ENCODE data around the gene ZSWIM6.

The ZSWIM6 gene

DNA sequence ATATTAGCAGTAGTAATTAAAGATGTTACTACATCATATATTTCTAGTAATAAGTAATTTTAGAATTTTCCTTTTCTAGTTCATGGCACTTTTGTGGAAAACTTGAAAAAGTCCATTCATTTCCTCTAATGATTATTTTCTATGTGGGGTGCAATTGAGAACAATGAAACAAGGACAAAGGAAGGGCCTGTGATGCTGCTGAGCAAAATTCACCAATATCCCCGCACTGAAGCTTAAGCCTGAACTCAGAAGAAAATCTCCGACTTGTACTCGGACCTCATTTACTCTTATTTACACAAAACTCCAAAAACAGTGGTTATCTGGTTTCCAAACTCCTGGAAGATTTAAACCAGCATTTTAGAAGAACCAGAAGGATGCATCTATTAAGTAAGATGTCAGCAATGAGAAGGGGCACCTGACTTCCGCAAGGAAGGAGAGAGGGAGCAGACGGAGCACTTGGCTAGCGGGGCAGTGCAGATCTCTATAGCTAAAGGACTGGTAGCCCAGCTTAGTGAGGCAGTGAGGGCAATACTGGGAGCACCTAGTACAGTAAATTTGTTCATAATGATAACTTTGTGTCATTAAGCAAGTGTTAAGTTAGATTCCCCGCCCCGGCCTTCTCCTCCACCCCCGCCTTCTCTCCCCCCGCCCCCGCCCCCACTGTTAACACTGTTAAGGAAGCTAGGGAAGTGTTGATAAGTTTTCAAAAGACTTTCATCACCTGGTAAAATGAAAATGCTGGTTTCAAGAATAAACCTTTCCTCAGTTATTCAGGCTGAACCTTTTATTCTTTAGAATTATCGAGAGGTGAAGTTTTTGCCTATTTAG lies 123.3 kb downstream of the ZSWIM6 start:
- H3K27ac ChIP-seq, result no peak overlapping the region

DNA sequence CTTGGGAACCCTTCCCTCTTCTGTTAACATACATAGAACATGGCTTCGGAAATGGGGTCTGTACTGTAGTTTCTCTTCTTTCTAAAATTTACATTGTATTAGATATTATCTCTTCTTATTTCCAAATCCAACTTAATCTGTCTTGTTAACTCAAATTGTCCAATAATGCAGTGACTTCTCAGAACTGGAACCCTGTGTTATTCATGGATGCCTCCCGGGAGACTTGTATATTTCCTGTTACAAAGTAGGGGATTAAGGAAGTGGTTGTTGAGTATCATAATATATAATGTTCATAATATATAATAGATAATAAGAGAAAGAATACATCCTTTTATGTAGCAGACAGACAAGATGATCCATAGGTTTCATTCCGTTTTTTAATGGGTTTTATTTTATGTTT lies 128.4 kb downstream of the ZSWIM6 start:
- no peak for TF ChIP-seq ZFX (IDR thresholded peaks at IDR 0.05)
- TF ChIP-seq, protein P1, sequence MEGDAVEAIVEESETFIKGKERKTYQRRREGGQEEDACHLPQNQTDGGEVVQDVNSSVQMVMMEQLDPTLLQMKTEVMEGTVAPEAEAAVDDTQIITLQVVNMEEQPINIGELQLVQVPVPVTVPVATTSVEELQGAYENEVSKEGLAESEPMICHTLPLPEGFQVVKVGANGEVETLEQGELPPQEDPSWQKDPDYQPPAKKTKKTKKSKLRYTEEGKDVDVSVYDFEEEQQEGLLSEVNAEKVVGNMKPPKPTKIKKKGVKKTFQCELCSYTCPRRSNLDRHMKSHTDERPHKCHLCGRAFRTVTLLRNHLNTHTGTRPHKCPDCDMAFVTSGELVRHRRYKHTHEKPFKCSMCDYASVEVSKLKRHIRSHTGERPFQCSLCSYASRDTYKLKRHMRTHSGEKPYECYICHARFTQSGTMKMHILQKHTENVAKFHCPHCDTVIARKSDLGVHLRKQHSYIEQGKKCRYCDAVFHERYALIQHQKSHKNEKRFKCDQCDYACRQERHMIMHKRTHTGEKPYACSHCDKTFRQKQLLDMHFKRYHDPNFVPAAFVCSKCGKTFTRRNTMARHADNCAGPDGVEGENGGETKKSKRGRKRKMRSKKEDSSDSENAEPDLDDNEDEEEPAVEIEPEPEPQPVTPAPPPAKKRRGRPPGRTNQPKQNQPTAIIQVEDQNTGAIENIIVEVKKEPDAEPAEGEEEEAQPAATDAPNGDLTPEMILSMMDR (conservative IDR thresholded peaks at IDR 0.05), result no peak
- H3K27ac ChIP-seq, result no peak overlapping the region

More for the DNA sequence above, 123.3 kb downstream of the ZSWIM6 start:
- TF ChIP-seq, protein P1 (conservative IDR thresholded peaks at IDR 0.05), result no peak
- TF ChIP-seq ZFX (IDR thresholded peaks at IDR 0.05), result no peak

DNA sequence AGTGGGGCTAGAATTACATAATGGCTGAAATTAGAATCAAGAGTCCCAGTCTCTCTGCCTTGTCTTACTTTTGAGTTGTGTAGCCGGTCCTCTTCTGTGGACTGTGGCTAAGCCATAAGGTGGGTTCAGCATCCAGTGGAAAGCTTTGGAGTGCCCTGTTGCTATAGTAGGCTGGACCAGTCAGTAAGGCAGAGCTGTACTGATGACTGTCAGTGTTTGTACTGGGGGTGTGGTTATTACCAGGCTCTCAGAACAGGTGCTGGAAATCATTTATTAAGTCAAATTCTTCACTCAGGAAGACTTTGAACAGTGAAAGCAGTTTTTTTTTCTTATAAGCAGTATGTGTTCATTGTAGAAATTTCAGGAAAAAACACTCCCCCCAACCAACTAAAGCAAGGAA lies 129.4 kb downstream of the ZSWIM6 start:
- H3K27ac ChIP-seq, result no peak overlapping the region
- TF ChIP-seq, protein P1 (conservative IDR thresholded peaks at IDR 0.05), result no peak
- TF ChIP-seq ZFX (IDR thresholded peaks at IDR 0.05), result no peak

DNA sequence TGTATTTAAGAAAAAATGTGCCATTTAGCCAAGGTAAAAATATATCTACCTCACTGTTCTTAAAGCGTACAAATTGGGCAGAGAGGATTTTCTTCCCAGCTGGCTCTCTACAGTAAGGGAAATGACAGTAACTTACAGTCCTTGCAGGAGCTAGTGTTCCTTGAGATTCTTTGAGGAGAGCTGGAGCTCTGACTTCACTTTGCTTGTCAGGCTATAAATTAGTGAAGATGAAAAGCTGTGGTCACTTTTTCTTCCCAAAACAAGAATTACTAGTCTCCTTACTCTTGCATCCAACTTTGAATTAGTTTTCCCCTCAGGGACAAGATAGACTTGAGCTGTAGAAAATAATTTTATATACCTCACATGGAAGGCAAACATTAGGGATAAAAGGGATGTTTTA lies 129.9 kb downstream of the ZSWIM6 start:
- no peak overlapping the region for H3K27ac ChIP-seq
- TF ChIP-seq, protein P1 (conservative IDR thresholded peaks at IDR 0.05), result no peak
- TF ChIP-seq ZFX (IDR thresholded peaks at IDR 0.05), result no peak

DNA sequence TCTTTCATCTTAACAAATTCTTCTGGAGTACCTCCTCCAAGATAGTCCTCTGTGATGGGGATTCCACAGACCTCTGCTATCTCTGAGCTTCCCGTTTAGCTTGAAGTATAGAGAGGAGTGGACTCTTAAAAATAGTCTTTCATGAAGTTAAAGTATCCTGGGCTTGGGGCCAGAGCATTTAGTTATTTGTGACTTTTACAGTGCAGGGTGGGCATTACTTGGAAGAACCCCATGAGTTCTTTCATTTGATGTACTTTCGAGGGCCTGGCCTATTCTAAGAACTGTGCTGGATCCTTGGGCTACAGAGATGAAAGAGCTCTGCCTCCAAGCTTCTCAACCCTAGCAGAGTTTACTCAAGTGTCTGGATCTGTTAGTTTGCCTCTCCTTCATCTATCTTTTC lies 131.5 kb downstream of the ZSWIM6 start:
- TF ChIP-seq ZFX (IDR thresholded peaks at IDR 0.05), result no peak
- TF ChIP-seq, protein P1 (conservative IDR thresholded peaks at IDR 0.05), result no peak
- H3K27ac ChIP-seq, result no peak overlapping the region

DNA sequence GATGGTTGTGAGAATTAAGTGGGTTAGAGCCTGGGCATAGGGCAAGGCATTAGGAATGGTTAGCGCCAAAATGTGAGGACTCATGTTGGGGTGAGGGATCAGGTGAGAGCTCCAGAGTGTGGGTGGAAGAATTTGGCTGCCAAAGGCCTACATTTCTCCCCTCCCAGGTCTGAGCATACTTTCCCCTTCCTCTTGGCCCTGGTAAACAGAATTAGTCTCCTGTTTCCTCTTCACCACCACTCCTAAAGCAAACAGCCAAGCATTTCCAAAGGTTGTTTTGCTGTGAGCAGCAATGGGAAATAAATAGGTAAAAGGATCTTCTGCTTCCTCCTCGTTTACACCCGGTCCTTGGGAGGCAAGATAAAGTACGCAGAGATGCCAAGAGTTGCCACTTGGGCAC lies 132.5 kb downstream of the ZSWIM6 start:
- no peak overlapping the region for H3K27ac ChIP-seq
- no peak for TF ChIP-seq ZFX (IDR thresholded peaks at IDR 0.05)
- TF ChIP-seq, protein P1 (conservative IDR thresholded peaks at IDR 0.05), result no peak

DNA sequence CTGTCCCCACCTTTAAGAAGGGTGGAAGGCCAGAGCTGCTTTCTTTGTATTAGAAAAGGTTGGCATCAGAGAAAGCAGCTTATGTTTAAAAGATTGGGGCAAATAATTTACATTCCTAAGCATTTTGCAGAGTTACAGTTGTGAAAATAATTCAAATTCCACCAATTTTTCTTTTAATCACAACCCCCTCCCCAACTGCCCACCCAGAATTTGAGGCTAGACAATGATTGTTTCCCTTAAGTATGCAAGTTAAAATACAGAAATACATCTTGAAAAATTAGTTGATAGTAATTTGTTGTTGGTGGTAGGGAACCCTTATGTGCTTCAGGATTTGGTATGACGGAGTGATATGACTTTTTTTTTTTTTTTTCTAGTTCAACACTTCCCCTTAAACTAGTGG lies 133.0 kb downstream of the ZSWIM6 start:
- no peak overlapping the region for H3K27ac ChIP-seq
- TF ChIP-seq ZFX (IDR thresholded peaks at IDR 0.05), result no peak
- TF ChIP-seq, protein P1 (conservative IDR thresholded peaks at IDR 0.05), result no peak

Measured in C4-2B (cell line).